Measurements from ENCODE around the gene OR7G3.

The OR7G3 gene

GRCh38 chr19:9126900-9127405 lies at the start of gene OR7G3:
Gene OR7G3 (minus strand): TSS chr19:9126950. CDS start chr19:9126950, 0 bp downstream.
- no peak for DNase-seq

GRCh38 chr19:9175326-9175725 lies 48.6 kb upstream of the OR7G3 start:
- no peak for DNase-seq

- DNase-seq = no peak
Observed at GRCh38 chr19:9171393-9171991, 44.7 kb upstream of the OR7G3 start.

DNA sequence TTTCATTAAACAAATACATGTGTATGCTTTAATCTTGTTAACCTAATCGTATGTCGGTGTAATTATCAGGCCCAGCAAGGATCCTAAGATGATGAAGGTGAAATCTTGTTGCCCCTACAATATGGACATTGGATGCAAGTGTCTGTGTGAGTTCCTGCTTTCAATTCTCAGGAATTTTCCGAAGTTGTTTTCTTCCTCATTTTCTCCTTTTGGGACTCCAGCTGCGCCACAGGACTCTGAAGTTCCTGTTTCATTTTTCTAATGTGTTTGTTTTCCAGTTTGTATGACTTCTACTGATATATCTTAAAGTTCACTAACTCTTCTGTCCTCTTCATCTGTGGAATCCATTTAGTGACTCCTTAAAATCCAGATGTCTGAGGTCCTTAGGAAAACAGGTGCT lies 40.1 kb upstream of the OR7G3 start:
- no peak for DNase-seq

DNA sequence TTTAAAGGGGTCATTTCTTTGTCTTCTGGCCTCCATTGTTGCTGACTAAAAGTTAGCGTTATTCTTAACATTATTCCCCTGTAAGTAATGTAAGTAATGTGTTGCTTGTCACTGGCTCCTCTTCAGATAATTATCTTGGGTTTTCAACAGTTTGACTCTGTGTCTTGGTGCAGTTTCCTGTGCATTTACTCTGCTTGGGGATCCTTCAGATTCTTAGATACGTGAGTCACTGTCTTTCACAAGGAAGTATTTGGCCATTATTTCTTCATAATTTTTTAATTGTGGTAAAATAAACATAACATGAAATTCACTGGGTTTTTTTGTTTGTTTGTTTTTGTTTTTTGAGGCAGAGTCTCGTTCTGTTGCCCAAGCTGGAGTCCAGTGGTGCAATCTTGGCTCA lies 38.5 kb upstream of the OR7G3 start:
- DNase-seq = no peak

- no peak for DNase-seq
Observed at GRCh38 chr19:9161427-9161826, 34.7 kb upstream of the OR7G3 start.

- DNase-seq = no peak
Observed at GRCh38 chr19:9159891-9160290, 33.1 kb upstream of the OR7G3 start.

- DNase-seq = no peak
Observed at GRCh38 chr19:9156304-9156703, 29.6 kb upstream of the OR7G3 start.

DNA sequence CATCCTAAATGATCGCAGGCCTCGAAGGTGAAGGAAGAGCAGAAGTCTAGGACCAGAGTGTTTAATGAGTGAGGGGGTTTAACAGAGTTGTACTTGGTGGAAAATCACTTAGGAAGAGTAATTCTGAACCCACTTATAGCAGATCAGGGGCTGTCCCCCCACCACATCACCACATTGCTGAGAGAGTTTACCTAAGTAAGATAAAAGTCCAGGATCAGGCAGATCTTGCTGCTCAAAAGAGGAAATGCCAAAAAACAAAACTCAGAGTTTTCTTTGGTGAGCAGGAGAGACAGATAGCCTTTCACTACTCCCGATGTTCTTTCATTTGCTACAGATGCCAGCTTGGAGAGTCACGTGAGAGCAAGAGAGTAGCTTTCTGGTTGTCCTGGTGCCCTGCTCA lies 28.8 kb upstream of the OR7G3 start:
- no peak for DNase-seq

DNA sequence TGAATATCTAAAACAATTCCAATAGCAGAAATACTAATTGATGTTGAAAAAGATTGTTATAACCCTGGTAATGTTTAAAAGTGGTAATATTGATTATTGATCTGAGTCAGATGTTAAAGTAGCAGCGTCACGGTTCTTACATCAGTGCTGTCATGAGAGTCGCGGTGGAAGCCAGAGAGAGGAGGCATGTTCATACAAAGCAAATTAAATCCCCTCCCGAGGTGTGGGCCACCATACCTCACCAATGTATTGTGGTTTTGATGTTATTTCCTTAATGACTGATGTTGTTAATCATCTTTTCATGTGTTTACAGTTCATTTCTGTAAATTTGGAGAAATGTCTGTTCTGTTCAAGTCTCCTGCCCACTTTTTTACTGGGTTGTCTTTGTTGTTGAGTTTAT lies 24.6 kb upstream of the OR7G3 start:
- DNase-seq = no peak

GRCh38 chr19:9150650-9151049 lies 23.9 kb upstream of the OR7G3 start:
- DNase-seq = no peak

- DNase-seq = no peak
Observed at GRCh38 chr19:9149997-9150396, 23.2 kb upstream of the OR7G3 start.

GRCh38 chr19:9148697-9149096 lies 21.9 kb upstream of the OR7G3 start:
- DNase-seq = no peak

- DNase-seq = no peak
Observed at GRCh38 chr19:9146882-9147281, 20.1 kb upstream of the OR7G3 start.

DNA sequence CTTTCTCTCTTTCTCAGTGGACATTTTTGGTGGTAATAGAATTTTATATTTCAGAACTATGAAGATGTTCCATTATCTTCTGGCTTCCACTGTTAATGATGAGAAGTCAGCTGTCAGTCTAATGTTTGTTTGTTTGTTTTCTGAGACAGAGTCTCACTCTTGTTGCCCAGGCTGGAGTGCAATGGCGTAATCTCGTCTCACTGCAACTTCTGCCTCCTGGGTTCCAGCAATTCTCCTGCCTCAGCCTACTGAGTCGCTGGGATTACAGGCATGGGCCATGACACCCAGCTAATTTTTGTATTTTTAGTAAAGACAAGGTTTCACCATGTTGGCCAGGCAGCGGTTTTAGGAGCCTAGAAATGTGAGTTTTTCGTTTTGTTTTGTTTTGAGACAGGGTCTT lies 18.2 kb upstream of the OR7G3 start:
- no peak for DNase-seq

- DNase-seq = peak; percentile 93
Observed at GRCh38 chr19:9140159-9140874, 13.6 kb upstream of the OR7G3 start, which contains the start of gene ZNF317. Gene ZNF317 (plus strand): TSS chr19:9140397. CDS start chr19:9156017, 15,620 bp downstream.

DNA sequence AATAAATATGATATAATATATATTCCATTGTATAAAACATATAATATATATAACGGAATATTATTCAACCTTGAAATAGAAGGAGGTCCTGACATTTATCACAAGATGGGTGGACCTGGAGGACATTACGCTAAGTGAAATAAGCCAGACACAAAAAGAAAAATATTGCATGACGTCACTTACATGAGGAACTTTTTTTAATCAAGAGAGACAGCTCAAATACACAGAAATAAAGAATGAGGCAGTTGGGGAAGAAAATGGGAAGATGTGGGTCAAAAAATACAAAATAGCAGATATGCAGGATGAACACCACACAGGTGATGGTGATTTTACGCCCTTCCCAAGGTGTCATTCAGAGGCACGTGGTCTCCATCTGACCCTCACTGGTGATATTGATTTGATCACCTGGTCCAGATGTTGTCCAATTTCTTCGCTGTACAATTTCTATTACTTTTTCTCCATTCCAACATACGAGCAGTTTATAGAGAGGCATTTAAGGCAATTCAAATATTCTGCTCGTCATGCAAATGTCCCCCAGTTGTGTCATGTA lies 12.9 kb upstream of the OR7G3 start:
- DNase-seq = no peak

DNA sequence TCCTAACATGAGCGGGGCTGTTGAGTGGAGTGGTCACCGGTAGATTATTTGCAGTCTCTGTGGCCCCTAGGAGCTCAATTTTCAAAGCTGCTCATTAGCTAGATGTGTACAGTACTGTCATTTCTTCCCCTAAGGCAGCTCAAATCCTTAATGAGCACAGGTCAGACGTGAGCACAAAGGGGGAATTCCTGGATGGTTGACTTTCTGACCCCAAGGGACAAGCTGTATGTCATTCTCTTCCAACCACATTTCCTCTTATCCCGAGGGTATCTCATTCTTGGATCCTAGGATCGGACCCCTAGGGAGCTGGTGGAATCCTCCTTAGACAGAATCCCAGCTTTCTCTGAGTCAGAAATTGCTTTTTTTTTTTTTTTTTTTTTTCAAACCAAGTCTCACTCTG lies 5.7 kb upstream of the OR7G3 start:
- DNase-seq = no peak

GRCh38 chr19:9130965-9131364 lies 4.2 kb upstream of the OR7G3 start:
- no peak for DNase-seq

DNA sequence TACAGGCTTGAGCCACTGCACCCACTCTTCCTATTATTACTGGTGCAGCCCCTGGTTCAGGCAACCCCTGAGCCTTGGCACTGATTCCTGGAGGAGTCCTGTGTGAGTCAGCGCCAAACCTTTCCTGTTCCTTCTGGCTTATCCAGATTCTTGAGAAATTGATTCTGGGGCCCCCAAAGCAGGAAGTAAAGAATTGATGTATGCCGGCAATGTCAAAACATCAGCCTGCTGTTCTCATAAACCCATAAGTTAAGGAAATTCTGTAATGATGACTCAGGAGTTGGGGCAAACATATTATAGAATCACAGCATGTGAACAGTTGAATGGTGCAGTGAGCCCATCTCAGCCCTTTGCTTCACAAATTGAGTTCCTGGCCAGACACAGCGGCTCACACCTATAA lies 1.4 kb upstream of the OR7G3 start:
- no peak for DNase-seq

- no peak for DNase-seq
Observed at GRCh38 chr19:9116547-9116946, 10.2 kb downstream of the OR7G3 start.

DNA sequence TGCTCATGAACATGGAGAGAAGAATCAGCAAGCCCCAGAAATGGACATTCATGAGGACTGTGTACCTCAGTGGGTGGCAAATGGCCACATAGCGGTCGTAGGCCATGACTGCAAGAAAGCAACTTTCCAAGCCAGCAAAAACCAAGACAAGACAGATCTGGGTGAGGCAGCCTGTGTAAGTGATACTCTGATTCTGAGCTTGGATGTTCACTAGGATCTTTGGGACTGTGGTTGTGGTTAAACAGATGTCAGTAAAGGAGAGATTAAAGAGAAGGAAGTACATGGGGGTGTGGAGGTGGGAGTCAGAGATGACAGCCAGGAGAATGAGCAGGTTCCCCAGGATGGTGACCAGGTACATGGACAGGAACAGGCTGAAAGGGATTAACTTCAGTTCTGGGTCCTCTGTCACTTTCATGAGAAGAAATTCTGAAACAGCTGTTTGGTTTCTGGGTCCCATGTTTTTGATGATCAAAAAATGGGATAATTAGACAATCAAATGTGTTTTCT lies 11.4 kb downstream of the OR7G3 start, which contains the start of gene OR7G1:
TSS of gene OR7G1 (minus strand) at position 457 of the 507 bp plus-strand sequence. CDS start at position 457, 0 bp downstream.
- no peak for DNase-seq

DNA sequence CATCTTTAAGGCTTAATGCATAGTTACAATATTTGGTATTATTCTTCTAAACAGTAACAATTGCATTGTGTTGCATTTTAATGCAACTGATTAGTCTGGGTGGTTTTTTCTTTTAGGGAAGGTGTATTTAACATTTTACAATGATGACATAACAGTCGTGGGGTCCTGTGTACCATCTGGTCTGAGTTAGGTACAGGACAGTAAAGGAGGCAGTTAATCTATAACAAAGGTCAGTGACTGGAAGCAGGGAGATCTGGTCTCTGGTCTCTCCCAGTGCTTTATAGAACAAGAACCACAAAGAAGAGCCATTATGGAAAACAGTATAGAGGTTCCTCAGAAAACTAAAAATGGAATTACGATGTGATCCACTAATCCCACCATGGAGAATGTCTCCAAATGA lies 16.8 kb downstream of the OR7G3 start:
- no peak for DNase-seq

DNA sequence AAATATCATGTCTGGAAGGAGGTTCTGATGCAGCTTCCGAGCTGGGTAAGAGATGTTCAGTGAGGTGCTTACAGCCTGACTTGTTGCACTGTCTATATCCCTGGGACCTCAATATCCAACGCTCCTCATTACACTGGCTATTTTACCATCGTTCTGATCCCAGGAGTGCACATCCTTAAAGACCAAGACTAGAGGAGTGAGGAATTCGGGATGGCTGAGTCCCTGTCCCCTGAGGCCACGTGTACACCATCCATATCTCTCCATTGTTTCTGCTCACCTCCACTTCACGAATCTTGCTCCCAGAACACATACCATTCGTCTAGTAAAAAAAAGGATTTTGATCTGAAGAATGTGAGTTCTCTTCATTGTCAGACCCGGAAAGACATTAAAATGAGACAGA lies 19.4 kb downstream of the OR7G3 start, which contains the start of gene OR7G2:
TSS of gene OR7G2 (minus strand) at position 101 of the 400 bp plus-strand sequence. CDS start 4,232 bp downstream, outside the sequence.
- no peak for DNase-seq
